HG03565 (cell line): ENCODE measurements around the gene ELOVL2.

Experiments
- ATAC-seq: cut with Tn5 transposase; IDR thresholded peaks from one replicate; pipeline ENCODE4 v1.9.1; 2021; ENCODE audit warnings: mild to moderate bottlenecking, moderate library complexity; ENCODE audit not compliant: unreplicated experiment

The ELOVL2 gene

DNA sequence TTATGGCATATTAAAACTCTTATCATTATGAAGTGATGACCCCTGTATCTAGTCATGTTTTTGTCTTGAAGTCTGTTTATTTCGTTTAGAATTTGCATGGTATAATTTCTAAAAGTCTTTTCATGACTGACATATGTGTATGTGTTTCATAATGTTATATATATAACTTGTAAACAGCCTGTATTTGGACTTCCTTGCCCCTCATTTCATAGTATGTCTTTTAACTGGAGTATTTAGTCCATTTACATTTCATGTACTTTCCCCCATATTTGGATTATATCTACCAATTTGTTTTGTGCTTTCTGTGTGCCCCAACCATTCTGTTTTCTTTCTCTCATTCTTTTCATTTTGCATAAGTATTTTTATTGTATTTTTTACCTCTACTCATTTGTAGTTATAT, 98.3 kb downstream of the ELOVL2 start:
- ATAC-seq: no peak

DNA sequence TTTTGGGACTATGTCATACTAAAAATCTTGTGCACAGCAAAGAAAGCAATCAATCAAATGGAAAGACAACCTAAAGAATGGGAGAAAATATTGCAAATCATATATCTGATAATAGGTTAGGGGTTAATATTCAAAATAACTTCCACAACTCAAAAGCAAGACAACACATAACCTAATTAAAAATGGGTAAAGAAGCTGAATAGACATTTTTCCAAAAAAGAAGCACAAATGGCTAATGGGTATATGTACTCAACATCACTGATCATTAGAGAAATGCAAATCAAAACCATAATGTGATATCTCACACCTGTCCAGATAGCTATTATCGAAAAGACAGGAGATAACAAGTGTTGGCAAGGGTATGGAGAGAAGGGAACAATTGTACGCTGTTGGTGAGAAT, 104.3 kb downstream of the ELOVL2 start:
- ATAC-seq: no peak

DNA sequence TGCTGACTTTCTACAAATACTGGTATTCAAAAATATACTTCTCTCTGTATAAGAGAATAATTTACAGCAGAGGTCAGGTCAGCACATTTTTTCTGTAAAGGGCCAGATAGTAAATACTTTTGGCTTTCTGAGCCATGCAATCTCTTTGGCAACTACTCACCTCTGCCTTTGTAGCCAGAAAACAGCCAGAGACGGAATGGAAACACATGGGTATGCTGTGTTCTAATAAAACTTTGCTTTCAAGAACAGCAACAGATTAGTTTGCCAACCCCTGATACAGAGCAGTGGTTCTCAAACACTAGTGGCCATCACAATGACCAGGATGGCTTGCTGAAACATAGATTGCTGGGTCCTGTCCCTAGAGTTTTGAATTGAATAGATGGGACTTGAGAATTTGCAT, 111.0 kb downstream of the ELOVL2 start:
- ATAC-seq: no peak
